ENCODE data around the gene SYCP3.
"Not testable (repeated sequence)": the region's sequence is repeated elsewhere in the genome, so short reads cannot be mapped to it uniquely, and the experiment has no call there.

Gene SYCP3

GRCh38 chr12:101745481-101745880 lies 6.2 kb upstream of the SYCP3 start:
- DNase-seq (ENCODE audit: extremely low spot score): no peak
- CTCF ChIA-PET: interaction anchor here (1.1 to 1.3 kb wide), 2 partner anchors 12 to 110 kb away, joined by 3 to 4 read pairs; no protein-coding TSS in a partner anchor
- TF ChIP-seq CTCF (IDR thresholded peaks at IDR 0.05; ENCODE audit: control extremely low read depth, extremely low read depth, low read depth, missing control alignments): no peak
- POLR2A ChIA-PET: no interaction called here

GRCh38 chr12:101743724-101744472 lies 4.6 kb upstream of the SYCP3 start:
- TF ChIP-seq CTCF (IDR thresholded peaks at IDR 0.05; ENCODE audit: control extremely low read depth, extremely low read depth, low read depth, missing control alignments): peak; percentile 15
- DNase-seq (ENCODE audit: extremely low spot score): peak; percentile 28
- POLR2A ChIA-PET: no interaction called here
- CTCF ChIA-PET: interaction anchor here (0.6 to 1.8 kb wide), 9 partner anchors 11 to 96 kb away, joined by 3 to 9 read pairs (median 4); no protein-coding TSS in a partner anchor

- TF ChIP-seq CTCF (IDR thresholded peaks at IDR 0.05; ENCODE audit: control extremely low read depth, extremely low read depth, low read depth, missing control alignments): no peak
- CTCF ChIA-PET: interaction anchor here (0.9 to 1.8 kb wide), 8 partner anchors 10 to 97 kb away, joined by 3 to 9 read pairs (median 4); no protein-coding TSS in a partner anchor
- no peak for DNase-seq (ENCODE audit: extremely low spot score)
- POLR2A ChIA-PET: no interaction called here
These were observed 4.0 kb upstream of the SYCP3 start for GRCh38 chr12:101743242-101743641.

- no peak for TF ChIP-seq CTCF (IDR thresholded peaks at IDR 0.05; ENCODE audit: control extremely low read depth, extremely low read depth, low read depth, missing control alignments)
- DNase-seq (ENCODE audit: extremely low spot score): no peak
These were observed 1.7 kb upstream of the SYCP3 start for GRCh38 chr12:101740980-101741379.

GRCh38 chr12:101740566-101740965 lies 1.3 kb upstream of the SYCP3 start:
- CTCF ChIA-PET: no interaction called here
- POLR2A ChIA-PET: no interaction called here
- no peak for DNase-seq (ENCODE audit: extremely low spot score)
- no peak for TF ChIP-seq CTCF (IDR thresholded peaks at IDR 0.05; ENCODE audit: control extremely low read depth, extremely low read depth, low read depth, missing control alignments)

More at GRCh38 chr12:101740980-101741379, 1.7 kb upstream of the SYCP3 start:
- ChIA-PET CTCF (no interaction called here), POLR2A (no interaction called here)

GRCh38 chr12:101737476-101737875 lies 1.8 kb downstream of the SYCP3 start:
- DNase-seq (ENCODE audit: extremely low spot score): no peak
- ChIA-PET POLR2A (no interaction called here), CTCF (no interaction called here)
- no peak for TF ChIP-seq CTCF (IDR thresholded peaks at IDR 0.05; ENCODE audit: control extremely low read depth, extremely low read depth, low read depth, missing control alignments)

GRCh38 chr12:101734482-101734881 lies 4.8 kb downstream of the SYCP3 start:
- DNase-seq (ENCODE audit: extremely low spot score); CTCF ChIA-PET; POLR2A ChIA-PET: not testable (repeated sequence)

Data from GM10248 (cell line).